Activated naive CD4-positive, alpha-beta T cell treated with anti-CD3 and anti-CD28 coated beads, Interleukin-2, amount 50 U/mL, for 24 hours (primary cell): ENCODE measurements around the gene CACNG6.
"Not testable (repeated sequence)": the region's sequence is repeated elsewhere in the genome, so short reads cannot be mapped to it uniquely, and the experiment has no call there.

Experiments used
- H3K27ac Mint-ChIP-seq: one replicate; pipeline ENCODE4 v1.8.0; 2021; ENCODE audit warnings: mild to moderate bottlenecking, mixed read lengths
- H3K27me3 Mint-ChIP-seq: one replicate; pipeline ENCODE4 v1.8.0; 2021; ENCODE audit warnings: mixed read lengths
- H3K36me3 Mint-ChIP-seq: one replicate; pipeline ENCODE4 v1.8.0; 2021; ENCODE audit warnings: mixed read lengths
- H3K4me1 Mint-ChIP-seq: one replicate; pipeline ENCODE4 v1.8.0; 2021; ENCODE audit warnings: mixed read lengths
- H3K4me3 Mint-ChIP-seq: one replicate; pipeline ENCODE4 v1.8.0; 2021; ENCODE audit warnings: mild to moderate bottlenecking, mixed read lengths
- H3K9me3 Mint-ChIP-seq: one replicate; pipeline ENCODE4 v1.8.0; 2021; ENCODE audit warnings: mixed read lengths

Gene CACNG6

DNA sequence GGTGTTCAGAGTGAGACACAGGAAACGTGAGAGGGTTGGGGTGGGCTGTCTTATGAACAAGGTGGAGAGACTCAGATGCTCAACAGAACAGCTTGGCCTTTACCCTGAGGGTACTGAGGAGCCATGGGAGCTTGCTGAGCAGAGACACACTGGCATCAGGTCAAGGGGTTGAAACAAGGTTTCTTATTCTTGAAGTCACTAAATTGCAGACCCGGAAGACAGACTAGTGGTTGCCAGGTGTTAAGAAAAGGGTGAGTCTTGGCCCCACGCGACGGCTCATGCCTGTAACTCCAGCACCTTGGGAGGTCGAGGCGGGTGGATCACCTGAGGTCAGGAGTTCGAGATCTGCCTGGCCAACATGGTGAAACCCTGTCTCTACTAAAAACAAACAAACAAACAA, 22.4 kb downstream of the CACNG6 start:
- Mint-ChIP-seq H3K27ac (no peak overlapping the region), H3K36me3 (no peaks in the 10 kb centered on the region), H3K4me3 (no peak overlapping the region), H3K27me3 (peaks cover 34% of the 10 kb centered on the region), H3K4me1 (no peaks in the 10 kb centered on the region), H3K9me3 (no peaks in the 10 kb centered on the region)

DNA sequence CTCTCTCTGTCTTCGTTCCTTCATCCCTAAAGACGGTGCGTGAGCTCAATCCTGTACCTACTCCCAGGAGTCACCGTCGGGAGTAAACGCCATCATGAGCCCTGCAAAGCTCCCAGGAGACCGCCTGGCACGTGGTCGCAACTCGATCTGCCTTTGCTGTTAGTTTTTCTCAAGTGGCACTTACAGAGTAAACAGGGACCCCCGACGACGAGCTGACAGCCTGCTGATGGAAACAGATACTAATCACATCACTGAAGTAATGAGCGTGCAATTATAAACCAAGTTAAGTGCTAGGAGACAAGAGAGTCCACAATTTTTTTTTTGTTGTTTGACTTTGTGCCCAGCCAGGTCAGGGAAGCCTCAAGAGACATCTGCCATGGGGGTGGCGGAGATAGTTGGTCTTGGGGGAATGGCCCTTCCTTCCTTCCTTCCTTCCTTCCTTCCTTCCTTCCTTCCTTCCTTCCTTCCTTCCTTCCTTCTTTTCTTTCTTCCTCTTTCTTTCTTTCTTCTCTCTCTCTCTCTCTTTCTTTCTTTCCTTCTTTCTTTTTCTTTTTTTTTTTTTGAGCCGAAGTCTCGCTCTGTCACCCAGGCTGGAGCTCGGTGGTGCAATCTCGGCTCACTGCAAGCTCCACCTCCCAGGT, 23.6 kb downstream of the CACNG6 start:
- no peaks in the 10 kb centered on the region for H3K9me3 Mint-ChIP-seq
- H3K4me1 Mint-ChIP-seq = no peaks in the 10 kb centered on the region
- H3K27ac Mint-ChIP-seq = no peak overlapping the region
- H3K4me3 Mint-ChIP-seq = no peak overlapping the region
- no peaks in the 10 kb centered on the region for H3K36me3 Mint-ChIP-seq
- peaks cover 34% of the 10 kb centered on the region for H3K27me3 Mint-ChIP-seq

DNA sequence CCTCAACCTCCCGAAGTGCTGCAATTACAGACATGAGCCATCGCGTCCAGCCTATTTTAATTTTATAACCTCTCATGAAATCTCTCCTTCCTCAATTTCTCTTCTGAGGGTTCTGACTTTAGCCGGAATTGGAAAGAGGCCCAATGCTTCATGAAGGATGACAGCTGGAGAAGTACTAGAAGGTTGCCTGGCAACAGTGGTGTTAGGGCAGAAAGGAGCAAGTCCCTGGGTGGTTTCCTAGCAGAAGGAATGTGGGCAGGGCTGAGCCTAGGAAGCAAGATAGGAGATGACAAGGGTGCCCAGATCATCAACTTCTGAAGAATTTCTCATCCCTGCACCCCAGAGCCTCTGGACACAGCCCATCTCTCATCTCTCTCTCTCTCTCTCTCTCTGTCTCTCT, 25.8 kb downstream of the CACNG6 start:
- H3K9me3 Mint-ChIP-seq = no peaks in the 10 kb centered on the region
- no peak overlapping the region for H3K4me3 Mint-ChIP-seq
- H3K36me3 Mint-ChIP-seq = no peaks in the 10 kb centered on the region
- no peak overlapping the region for H3K27ac Mint-ChIP-seq
- H3K4me1 Mint-ChIP-seq = no peaks in the 10 kb centered on the region
- peaks cover 29% of the 10 kb centered on the region for H3K27me3 Mint-ChIP-seq

DNA sequence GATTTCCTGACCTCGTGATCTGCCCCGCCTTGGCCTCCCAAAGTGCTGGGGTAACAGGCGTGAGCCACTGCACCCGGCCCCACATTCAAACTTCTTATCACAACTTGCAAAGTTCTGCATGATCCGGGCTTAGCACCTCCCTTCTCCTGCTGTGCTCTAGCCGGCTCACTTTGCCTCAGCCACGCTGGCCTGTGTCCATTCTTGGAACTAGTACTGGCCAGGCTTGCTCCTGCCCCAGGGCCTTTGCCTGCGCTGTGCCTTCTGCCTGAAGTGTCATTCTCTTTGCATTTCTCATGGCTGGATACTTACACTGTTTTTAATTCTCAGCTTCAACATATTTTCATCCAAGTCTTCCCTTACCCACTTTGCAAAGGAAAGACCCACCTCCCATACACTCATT, 29.9 kb downstream of the CACNG6 start:
- no peak overlapping the region for H3K27ac Mint-ChIP-seq
- no peak overlapping the region for H3K4me3 Mint-ChIP-seq
- H3K27me3 Mint-ChIP-seq = peaks cover 22% of the 10 kb centered on the region
- no peaks in the 10 kb centered on the region for H3K4me1 Mint-ChIP-seq
- H3K36me3 Mint-ChIP-seq = no peaks in the 10 kb centered on the region
- no peaks in the 10 kb centered on the region for H3K9me3 Mint-ChIP-seq

DNA sequence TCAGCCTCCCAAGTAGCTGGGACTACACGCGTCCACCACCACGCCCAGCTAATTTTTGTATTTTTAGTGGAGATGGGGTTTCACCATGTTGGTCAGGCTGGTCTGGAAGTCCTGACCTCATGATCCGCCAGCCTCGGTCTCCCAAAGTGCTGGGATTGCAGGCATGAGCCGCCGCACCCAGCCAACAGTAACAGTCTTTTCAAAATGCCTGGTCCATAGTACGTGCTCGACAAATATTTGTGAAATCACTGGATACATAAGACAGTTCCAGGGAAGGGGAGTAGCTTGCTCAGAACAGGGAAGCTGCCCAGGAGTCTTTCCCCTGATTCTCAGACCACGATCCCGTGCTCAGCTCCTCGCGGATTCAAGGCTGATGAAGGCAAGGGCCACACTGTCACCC, 30.5 kb downstream of the CACNG6 start:
- no peak overlapping the region for H3K27ac Mint-ChIP-seq
- no peaks in the 10 kb centered on the region for H3K4me1 Mint-ChIP-seq
- no peak overlapping the region for H3K4me3 Mint-ChIP-seq
- H3K36me3 Mint-ChIP-seq = no peaks in the 10 kb centered on the region
- no peaks in the 10 kb centered on the region for H3K9me3 Mint-ChIP-seq
- peaks cover 20% of the 10 kb centered on the region for H3K27me3 Mint-ChIP-seq

DNA sequence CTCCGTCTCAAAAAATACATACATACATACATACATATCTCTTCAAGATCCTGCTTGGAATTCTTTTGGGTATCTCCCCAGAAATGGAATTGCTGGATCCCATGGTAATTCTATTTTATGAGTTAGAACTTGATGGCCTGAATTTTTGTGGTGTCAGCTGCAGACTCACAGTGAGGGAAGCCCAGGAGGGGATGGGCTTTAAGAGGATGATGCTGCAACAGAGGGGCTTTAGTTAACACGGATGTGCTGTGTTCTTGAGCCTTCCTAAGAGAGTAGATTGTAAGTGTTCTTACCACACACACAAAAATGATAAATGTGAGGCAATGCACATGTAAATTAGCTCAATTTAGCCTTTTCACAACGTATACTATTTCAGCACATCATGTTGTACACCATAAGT, 31.8 kb downstream of the CACNG6 start:
- no peaks in the 10 kb centered on the region for H3K4me1 Mint-ChIP-seq
- no peaks in the 10 kb centered on the region for H3K9me3 Mint-ChIP-seq
- no peak overlapping the region for H3K4me3 Mint-ChIP-seq
- H3K36me3 Mint-ChIP-seq = no peaks in the 10 kb centered on the region
- peaks cover 15% of the 10 kb centered on the region for H3K27me3 Mint-ChIP-seq
- no peak overlapping the region for H3K27ac Mint-ChIP-seq

DNA sequence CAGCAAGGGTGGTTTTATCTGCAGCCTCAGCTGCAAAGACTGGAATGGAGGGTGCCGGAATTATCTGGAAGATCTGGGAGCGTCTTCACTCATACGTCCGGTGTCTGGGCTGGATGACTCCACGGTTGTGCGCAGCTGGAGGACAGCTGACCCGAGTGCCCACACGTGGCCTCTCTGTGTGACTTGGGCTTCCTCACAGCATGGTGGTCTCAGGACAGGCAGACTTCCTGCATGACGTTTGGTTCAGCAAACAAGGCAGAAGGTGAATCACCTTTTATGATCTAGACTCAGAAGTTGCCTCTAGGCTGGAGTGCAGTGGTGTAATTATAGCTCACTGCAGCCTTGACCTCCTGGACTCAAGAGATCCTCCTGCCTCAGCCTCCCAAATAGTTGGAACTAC, 33.2 kb downstream of the CACNG6 start:
- no peaks in the 10 kb centered on the region for H3K4me1 Mint-ChIP-seq
- H3K27ac Mint-ChIP-seq = no peak overlapping the region
- no peak overlapping the region for H3K4me3 Mint-ChIP-seq
- no peaks in the 10 kb centered on the region for H3K36me3 Mint-ChIP-seq
- H3K9me3 Mint-ChIP-seq = no peaks in the 10 kb centered on the region
- H3K27me3 Mint-ChIP-seq = peaks cover 17% of the 10 kb centered on the region

DNA sequence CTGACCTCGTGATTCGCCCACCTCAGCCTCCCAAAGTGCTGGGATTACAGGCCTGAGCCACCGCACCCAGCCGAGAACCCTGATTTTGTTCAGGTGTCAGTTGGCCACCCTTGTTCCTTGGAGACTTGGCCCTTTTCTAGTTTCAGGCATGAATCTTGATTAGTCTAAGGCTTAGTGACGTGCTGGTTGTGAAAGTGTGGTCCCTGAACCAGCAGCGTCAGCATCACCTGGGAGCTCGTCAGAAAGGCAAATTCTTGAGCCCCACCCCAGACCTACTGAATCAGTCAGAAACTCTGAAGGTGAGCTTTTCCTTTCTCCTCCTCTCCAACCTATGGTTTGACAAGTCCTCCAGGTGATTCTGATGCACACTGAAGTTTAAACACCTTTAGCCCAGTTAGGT, 35.2 kb downstream of the CACNG6 start:
- Mint-ChIP-seq H3K27me3 (peaks cover 28% of the 10 kb centered on the region), H3K9me3 (no peaks in the 10 kb centered on the region), H3K36me3 (no peaks in the 10 kb centered on the region), H3K4me1 (peaks cover 4% of the 10 kb centered on the region), H3K27ac (no peak overlapping the region), H3K4me3 (no peak overlapping the region)

DNA sequence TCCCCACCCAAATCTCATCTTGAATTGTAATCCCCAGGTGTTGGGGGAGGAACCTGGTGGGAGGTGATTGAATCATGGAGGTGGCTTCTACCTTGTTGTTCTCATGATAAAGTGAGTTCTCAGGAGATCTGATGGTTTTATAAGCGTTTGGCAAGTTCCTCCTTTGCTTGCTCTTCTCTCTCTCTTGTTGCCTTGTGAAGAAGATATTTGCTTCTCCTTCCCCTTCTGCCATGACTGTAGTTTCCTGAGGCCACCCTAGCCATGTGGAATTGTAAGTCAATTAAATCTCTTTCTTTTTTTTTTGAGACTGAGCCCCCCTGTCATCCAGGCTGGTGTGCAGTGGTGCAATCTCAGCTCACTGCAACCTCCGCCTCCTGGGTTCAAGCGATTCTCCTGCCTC, 37.9 kb downstream of the CACNG6 start:
- Mint-ChIP-seq H3K9me3 (no peaks in the 10 kb centered on the region), H3K27ac (no peak overlapping the region), H3K4me3 (no peak overlapping the region)

DNA sequence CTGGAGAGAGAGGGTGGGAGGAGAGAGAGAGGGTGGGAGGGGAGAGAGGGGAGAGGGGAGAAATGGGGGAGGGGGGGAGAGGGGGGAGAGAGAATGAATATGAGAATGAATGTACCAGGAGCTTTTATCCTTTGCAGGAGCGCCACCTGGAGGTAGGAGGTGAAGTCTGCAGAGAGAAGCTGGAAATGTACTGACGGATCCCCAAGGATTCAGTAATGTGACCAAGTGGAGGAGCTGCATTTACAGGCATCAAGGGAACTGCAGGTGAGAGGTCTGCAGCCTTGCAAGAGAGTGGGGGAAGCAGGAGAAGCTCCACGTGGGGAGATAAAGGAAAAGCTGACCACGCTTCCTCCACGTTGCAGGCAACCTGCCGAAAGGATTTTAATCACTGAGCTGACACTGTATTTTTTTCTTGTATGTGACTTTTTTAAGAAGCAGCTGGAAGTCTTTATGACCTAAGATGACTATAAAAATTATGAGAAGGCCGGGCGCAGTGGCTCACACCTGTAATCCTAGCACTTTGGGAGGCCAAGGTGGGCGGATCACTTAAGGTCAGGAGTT, 38.6 kb downstream of the CACNG6 start:
- H3K36me3 Mint-ChIP-seq = no peaks in the 10 kb centered on the region
- peaks cover 16% of the 10 kb centered on the region for H3K27me3 Mint-ChIP-seq
- H3K9me3 Mint-ChIP-seq = no peaks in the 10 kb centered on the region
- no peak overlapping the region for H3K27ac Mint-ChIP-seq
- peaks cover 4% of the 10 kb centered on the region for H3K4me1 Mint-ChIP-seq
- H3K4me3 Mint-ChIP-seq = no peak overlapping the region

More for the DNA sequence above, 37.9 kb downstream of the CACNG6 start:
- Mint-ChIP-seq H3K4me1 (peaks cover 4% of the 10 kb centered on the region), H3K27me3 (peaks cover 16% of the 10 kb centered on the region), H3K36me3 (no peaks in the 10 kb centered on the region)

DNA sequence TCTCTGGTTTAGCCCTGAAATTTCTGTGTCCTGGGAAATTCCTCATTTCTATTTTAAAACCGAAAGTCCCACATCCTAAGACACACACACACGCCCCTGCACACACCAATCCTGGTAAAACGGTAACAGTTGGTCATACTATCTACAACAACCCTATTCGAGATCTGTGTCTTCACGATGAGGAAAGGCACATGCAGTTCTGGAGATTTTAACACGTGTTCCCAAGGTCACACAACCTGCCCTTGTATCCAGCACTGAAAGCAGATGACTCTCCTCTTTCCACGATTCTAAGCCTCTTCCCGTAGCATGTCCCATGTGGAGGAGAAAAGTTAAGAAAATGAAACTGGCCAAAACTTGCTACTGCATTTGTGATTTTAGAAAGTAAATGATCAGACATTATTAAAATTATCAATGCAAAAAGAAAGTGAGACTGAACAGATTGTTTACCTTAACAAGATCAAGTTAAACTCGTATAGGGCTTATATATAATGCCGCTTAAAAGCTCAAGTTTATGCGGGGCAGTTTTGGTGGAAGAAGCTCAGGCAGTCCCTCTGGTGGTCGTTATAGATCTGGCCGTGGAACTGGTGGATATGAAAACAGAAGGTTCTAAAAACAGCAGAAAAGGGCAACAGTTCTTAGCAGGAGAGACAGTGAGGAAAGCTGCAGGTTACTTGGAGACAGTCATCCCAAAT, 39.6 kb downstream of the CACNG6 start:
- H3K4me1 Mint-ChIP-seq = peaks cover 4% of the 10 kb centered on the region
- no peak overlapping the region for H3K4me3 Mint-ChIP-seq
- no peaks in the 10 kb centered on the region for H3K36me3 Mint-ChIP-seq
- peaks cover 20% of the 10 kb centered on the region for H3K27me3 Mint-ChIP-seq
- H3K27ac Mint-ChIP-seq = no peak overlapping the region
- no peaks in the 10 kb centered on the region for H3K9me3 Mint-ChIP-seq

DNA sequence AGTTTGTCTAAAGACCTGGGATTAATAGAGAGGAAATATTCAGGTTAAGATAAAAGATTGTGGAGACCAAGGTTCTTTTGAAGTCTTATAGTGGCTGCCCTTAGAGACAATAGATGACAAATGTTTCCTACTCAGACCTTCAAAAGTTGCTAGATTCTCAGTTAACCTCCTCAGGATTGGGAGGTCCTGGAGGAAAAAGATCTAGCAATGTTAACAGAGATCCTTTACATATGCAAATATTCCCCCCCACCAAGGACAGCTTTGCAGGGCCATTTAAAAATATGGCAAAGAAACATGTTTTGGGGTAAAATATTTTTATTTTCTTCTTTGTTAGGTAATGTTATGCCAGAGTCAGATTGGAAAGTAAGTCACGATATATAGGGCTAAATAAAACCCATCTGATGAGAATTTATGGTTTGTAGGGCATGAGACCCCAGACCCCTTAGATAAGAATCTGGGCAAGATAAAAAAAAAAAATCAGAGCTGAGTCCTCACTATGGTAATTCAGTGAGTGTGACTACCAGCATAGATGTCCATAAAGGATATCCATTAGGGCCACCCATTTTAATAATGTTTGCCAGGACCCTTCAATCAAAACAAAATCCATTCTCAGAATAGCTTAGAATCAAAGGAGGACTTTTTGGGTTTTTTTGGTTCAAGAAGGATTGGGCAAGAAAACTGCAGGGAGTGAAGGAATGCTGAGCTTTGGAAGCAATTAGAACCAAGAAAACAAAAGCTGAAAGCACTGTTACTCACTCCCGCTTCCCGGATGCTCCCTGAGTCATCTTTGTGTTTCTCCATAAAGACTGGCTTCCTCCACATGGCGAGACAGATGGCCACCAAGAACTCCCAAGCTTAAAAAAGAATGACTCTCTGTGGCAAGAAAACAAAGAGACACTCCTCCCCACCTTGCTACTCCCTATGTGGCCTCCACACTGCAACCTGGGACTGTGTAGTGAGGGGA, 44.1 kb downstream of the CACNG6 start:
- H3K4me1 Mint-ChIP-seq = no peaks in the 10 kb centered on the region
- no peak overlapping the region for H3K27ac Mint-ChIP-seq
- H3K9me3 Mint-ChIP-seq = no peaks in the 10 kb centered on the region
- no peak overlapping the region for H3K4me3 Mint-ChIP-seq
- H3K36me3 Mint-ChIP-seq = no peaks in the 10 kb centered on the region
- H3K27me3 Mint-ChIP-seq = peaks cover 19% of the 10 kb centered on the region

DNA sequence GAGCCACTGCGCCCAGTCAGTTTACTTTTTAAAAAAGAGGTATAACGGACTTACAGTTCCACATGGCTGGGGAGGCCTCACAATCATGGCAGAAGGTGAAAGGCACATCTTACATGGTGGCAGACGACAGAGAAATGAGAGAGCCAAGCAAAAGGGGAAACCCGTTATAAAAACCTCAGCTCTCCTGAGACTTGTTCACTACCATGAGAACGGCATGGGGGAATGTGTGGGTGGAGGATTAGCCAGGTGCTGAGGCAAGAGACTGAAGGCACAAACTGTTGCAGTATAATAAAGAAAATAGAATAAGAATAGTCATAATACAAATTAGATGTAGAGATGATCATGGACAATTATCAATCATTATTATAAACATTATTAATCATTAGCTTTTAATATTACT, 45.1 kb downstream of the CACNG6 start:
- not testable (repeated sequence) for H3K4me3 Mint-ChIP-seq, H3K36me3 Mint-ChIP-seq, H3K9me3 Mint-ChIP-seq

DNA sequence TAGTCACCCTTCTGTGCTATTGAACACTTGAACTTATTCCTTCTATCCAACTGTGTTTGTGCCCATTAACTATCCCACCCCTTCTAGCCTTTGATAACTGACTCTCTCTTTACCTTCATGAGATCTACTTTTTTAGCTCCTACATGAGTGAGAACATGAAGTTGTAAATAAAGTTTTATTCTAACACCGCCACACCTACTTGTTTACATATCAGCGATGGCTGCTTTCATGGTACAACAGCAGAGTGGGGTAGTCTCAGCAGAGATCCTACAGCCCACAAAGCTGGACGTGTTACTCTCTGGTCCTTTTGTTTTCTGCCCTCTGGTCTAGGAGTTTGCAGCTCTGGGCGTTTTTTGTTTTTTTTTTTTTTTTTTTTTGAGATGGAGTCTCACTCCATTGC, 48.6 kb downstream of the CACNG6 start:
- Mint-ChIP-seq H3K27ac (no peak overlapping the region), H3K9me3 (no peaks in the 10 kb centered on the region), H3K36me3 (no peaks in the 10 kb centered on the region), H3K4me1 (no peaks in the 10 kb centered on the region), H3K4me3 (no peak overlapping the region), H3K27me3 (peaks cover 19% of the 10 kb centered on the region)

More for the DNA sequence above, 45.1 kb downstream of the CACNG6 start:
- H3K27me3 Mint-ChIP-seq = peaks cover 12% of the 10 kb centered on the region
- H3K27ac Mint-ChIP-seq, H3K4me1 Mint-ChIP-seq: not testable (repeated sequence)

DNA sequence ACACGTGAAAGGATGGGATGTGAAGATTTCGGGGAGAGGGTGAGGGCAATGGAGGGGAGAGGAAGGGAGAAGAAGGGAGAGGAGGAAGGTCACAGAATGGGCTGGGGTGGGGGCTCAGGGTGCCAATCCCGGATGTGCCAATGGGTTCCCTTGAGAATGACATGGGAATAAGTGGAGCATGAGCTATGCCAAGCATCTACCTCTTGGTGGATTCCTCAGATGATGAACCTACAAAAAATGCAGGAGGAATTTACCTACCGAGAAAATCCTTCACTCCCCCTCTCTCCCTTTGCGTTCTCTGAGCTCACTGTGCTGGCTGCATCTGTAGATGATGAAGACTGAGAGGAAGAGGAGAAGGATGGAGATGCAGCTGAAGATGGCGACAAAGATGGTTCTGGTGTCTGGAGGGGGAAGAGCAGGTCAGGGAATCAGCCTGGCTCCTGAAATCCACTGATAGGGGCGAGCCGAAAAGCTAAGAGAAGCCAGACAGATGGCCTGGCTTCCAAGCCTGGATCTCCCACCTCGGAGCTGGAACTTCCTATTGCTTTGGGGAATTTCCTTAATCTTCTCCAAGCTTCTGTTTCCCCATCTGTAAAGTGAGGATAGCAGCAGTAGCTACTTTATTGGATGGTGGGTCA, 50.7 kb downstream of the CACNG6 start:
- Mint-ChIP-seq H3K27ac (no peak overlapping the region), H3K36me3 (no peaks in the 10 kb centered on the region), H3K4me3 (no peak overlapping the region), H3K27me3 (peaks cover 21% of the 10 kb centered on the region), H3K4me1 (no peaks in the 10 kb centered on the region), H3K9me3 (no peaks in the 10 kb centered on the region)
